K562 (cell line): ENCODE data around the gene BTBD2. TPM values are rescaled to one million over a fixed set of nuclear protein-coding genes. Genes with fewer than 3 reads are reported as not detected.
A peak's percentile ranks its signal among the peaks of the same experiment; 100 is the strongest.

ENCODE experiments used
- BACH1 ChIP-seq: fragments of 200-800 bp; sonication (Bioruptor generic); IDR thresholded peaks from 2 replicates; pipeline ENCODE4 v1.6.1; 2016; ENCODE audit warnings: missing genetic modification characterization, missing compliant biosample characterization
- BCOR ChIP-seq: fragments of 450-650 bp; IDR thresholded peaks from 2 replicates; pipeline ENCODE4 v1.6.1; 2016
- BMI1 ChIP-seq: fragments of 150-350 bp; IDR thresholded peaks from 2 replicates; pipeline ENCODE4 v1.6.1; 2014; ENCODE audit warnings: low read length
- CBFA2T2 ChIP-seq: fragments of 450-650 bp; conservative IDR thresholded peaks from 2 replicates; pipeline ENCODE4 v1.6.1; 2017; ENCODE audit warnings: mild to moderate bottlenecking
- FOXJ3 ChIP-seq: sonication (generic); formaldehyde crosslinking; IDR thresholded peaks from 2 replicates; pipeline ENCODE4 v1.4.0; 2020; ENCODE audit warnings: mild to moderate bottlenecking, missing genetic modification reagents
- HDAC6 ChIP-seq: IDR thresholded peaks from 2 replicates; pipeline ENCODE4 v1.6.1; 2012; ENCODE audit warnings: low read depth, mild to moderate bottlenecking, control low read depth, inconsistent platforms, low read length, moderate library complexity
- NFXL1 ChIP-seq: fragments of 450-650 bp; formaldehyde crosslinking; IDR thresholded peaks from 2 replicates; pipeline ENCODE4 v1.4.0; 2021; ENCODE audit warnings: mild to moderate bottlenecking
- RAD51 ChIP-seq: fragments of 450-650 bp; IDR thresholded peaks from 2 replicates; pipeline ENCODE4 v1.7.1; 2016; ENCODE audit warnings: low read depth, mild to moderate bottlenecking, borderline replicate concordance
- SMAD1 ChIP-seq: fragments of 150-350 bp; IDR thresholded peaks from 2 replicates; pipeline ENCODE4 v1.6.1; 2014; ENCODE audit warnings: low read length, low read depth; ENCODE audit not compliant: partially characterized antibody
- SMAD2 ChIP-seq: fragments of 150-350 bp; IDR thresholded peaks from 2 replicates; pipeline ENCODE4 v1.6.1; 2014; ENCODE audit warnings: low read depth, mild to moderate bottlenecking, low read length
- TEAD1 ChIP-seq, 2 experiments: fragments of 450-650 bp in 1 of 2; sonication (generic) in 1 of 2; formaldehyde crosslinking; IDR thresholded peaks; 2 replicates each; pipeline versions ENCODE4 v1.4.0 to v1.8.0; 2020 to 2022; ENCODE audit warnings: mild to moderate bottlenecking in 2 of 2, missing genetic modification reagents in 1 of 2
- TEAD2 ChIP-seq: fragments of 450-650 bp; IDR thresholded peaks from 2 replicates; pipeline ENCODE4 v1.6.1; 2016; ENCODE audit warnings: missing genetic modification characterization, control low read depth, missing compliant biosample characterization
- ZNF274 ChIP-seq: IDR thresholded peaks from 2 replicates; pipeline ENCODE4 v1.6.1; 2011; ENCODE audit warnings: low read depth, mild to moderate bottlenecking, low read length, moderate library complexity, borderline replicate concordance
- ZNF699 ChIP-seq: fragments of 250-450 bp; sonication (Bioruptor Pico); IDR thresholded peaks from 2 replicates; pipeline ENCODE4 v1.8.0; 2021; ENCODE audit warnings: mild to moderate bottlenecking, moderate library complexity; ENCODE audit not compliant: insufficient replicate concordance
- ZSCAN29 ChIP-seq: fragments of 450-650 bp; IDR thresholded peaks from 2 replicates; pipeline ENCODE4 v1.6.1; 2017
- polyA plus RNA-seq, 8 experiments: library from polyadenylated mRNA; depleted of rRNA in 4 of 8; stranded (reverse) in 5 of 8; unstranded in 3 of 8; fragments of >200 nt; fragmentation: Nextera tagmentation in 2 of 8; fragmentation: Illumina TruSeq in 1 of 8; extraction: Ambion mirVana in 2 of 8; extraction: Trizol in 1 of 8; gene quantifications; 2 replicates each; pipeline versions ENCODE4 v1.2.1 to v1.2.3, GENCODE V29; 2011 to 2014; ENCODE audit warnings: inconsistent platforms in 1 of 8, missing spikeins in 1 of 8
- total RNA-seq, 7 experiments: library from RNA; depleted of rRNA in 6 of 7; stranded (reverse); fragments of >200 nt in 6 of 7; fragmentation: Illumina TruSeq in 2 of 7; extraction: Trizol in 2 of 7; gene quantifications; 2 replicates each; pipeline versions ENCODE4 v1.2.1 to v1.2.3, GENCODE V29; 2011 to 2021; ENCODE audit warnings: low replicate concordance in 1 of 7
- TF ChIP-seq, protein P1 (sequence below), 2 experiments: IDR thresholded peaks; 2 replicates each; pipeline ENCODE4 v1.6.1; 2012; ENCODE audit warnings: improper control_type of control experiment in 2 of 2, low read depth in 2 of 2, low read length in 2 of 2, borderline replicate concordance in 1 of 2
- TF ChIP-seq, protein P2 (sequence below): fragments of 150-350 bp; IDR thresholded peaks from 2 replicates; pipeline ENCODE4 v1.6.1; 2014; ENCODE audit warnings: low read depth, mild to moderate bottlenecking, low read length, borderline replicate concordance
- TF ChIP-seq, protein P3 (sequence below): sonication (generic); formaldehyde crosslinking; IDR thresholded peaks from 2 replicates; pipeline ENCODE4 v1.5.0; 2020; ENCODE audit warnings: missing genetic modification reagents
- TF ChIP-seq, protein P4 (sequence below): fragments of 150-350 bp; conservative IDR thresholded peaks from 2 replicates; pipeline ENCODE4 v1.6.1; 2014; ENCODE audit warnings: low read length

BTBD2 gene
- total and polyA plus RNA-seq, 9 of the 15 experiments (the other 6 are each of a cell fraction or from before 2014, with no cell fraction given): 0.10 to 15.6 (median 6.9) TPM

DNA sequence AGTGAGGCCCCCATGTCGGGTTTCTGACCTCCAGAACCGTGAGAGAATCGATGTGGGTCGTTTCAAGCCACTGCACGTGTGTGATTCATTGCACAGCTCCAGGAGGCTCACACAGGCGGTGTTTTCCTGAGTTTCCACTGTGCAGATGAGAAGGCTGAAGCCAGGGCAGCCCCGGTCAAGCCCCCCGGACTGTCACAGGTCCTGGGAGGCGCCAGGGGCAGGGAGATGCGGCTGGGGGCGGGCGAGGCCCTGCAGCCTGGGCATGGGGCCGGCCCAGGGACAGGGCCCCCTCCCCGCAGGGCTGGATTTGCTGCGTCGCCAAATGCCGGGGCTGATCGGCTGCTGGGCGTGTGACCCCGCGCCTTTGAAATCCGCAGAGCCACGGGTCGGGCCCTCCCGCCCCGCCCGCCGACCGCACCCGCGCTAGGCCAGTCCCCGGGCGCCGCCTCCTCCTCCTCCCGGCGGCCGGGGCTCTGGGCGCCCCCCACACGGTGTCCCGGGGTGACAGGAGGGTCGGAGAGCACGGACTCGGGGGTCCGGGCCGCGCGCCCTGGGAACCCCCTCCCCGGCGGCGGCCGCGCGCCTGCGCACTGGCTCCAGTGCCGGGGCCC is 45.5 kb upstream of the BTBD2 start (continued):
- TF ChIP-seq ZNF699 (CRISPR knock-in tag) (no peak), SMAD1 (peak; percentile 22), BCOR (no peak), SMAD2 (no peak), ZSCAN29 (no peak), ZNF274 (no peak), TEAD2 (no peak), BACH1 (tag) (no peak; the same call in 1 of the 2 replicates), NFXL1 (CRISPR knock-in tag) (no peak), BMI1 (no peak), FOXJ3 (CRISPR knock-in tag) (no peak), RAD51 (no peak), TEAD1 (CRISPR knock-in tag; IDR thresholded peaks at IDR 0.05) (peak in 1 of 2 experiments; percentile 50; a peak in 2 of 4 replicates), CBFA2T2 (no peak), HDAC6 (no peak)
- TF ChIP-seq, protein P1, sequence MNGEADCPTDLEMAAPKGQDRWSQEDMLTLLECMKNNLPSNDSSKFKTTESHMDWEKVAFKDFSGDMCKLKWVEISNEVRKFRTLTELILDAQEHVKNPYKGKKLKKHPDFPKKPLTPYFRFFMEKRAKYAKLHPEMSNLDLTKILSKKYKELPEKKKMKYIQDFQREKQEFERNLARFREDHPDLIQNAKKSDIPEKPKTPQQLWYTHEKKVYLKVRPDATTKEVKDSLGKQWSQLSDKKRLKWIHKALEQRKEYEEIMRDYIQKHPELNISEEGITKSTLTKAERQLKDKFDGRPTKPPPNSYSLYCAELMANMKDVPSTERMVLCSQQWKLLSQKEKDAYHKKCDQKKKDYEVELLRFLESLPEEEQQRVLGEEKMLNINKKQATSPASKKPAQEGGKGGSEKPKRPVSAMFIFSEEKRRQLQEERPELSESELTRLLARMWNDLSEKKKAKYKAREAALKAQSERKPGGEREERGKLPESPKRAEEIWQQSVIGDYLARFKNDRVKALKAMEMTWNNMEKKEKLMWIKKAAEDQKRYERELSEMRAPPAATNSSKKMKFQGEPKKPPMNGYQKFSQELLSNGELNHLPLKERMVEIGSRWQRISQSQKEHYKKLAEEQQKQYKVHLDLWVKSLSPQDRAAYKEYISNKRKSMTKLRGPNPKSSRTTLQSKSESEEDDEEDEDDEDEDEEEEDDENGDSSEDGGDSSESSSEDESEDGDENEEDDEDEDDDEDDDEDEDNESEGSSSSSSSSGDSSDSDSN (IDR thresholded peaks at IDR 0.05; ENCODE audit: borderline replicate concordance in 1 of 2, low read depth in 2 of 2, low read length in 2 of 2): peak in 1 of 2 experiments; percentile 79; a peak in 1 of 4 replicates
- TF ChIP-seq, protein P2, sequence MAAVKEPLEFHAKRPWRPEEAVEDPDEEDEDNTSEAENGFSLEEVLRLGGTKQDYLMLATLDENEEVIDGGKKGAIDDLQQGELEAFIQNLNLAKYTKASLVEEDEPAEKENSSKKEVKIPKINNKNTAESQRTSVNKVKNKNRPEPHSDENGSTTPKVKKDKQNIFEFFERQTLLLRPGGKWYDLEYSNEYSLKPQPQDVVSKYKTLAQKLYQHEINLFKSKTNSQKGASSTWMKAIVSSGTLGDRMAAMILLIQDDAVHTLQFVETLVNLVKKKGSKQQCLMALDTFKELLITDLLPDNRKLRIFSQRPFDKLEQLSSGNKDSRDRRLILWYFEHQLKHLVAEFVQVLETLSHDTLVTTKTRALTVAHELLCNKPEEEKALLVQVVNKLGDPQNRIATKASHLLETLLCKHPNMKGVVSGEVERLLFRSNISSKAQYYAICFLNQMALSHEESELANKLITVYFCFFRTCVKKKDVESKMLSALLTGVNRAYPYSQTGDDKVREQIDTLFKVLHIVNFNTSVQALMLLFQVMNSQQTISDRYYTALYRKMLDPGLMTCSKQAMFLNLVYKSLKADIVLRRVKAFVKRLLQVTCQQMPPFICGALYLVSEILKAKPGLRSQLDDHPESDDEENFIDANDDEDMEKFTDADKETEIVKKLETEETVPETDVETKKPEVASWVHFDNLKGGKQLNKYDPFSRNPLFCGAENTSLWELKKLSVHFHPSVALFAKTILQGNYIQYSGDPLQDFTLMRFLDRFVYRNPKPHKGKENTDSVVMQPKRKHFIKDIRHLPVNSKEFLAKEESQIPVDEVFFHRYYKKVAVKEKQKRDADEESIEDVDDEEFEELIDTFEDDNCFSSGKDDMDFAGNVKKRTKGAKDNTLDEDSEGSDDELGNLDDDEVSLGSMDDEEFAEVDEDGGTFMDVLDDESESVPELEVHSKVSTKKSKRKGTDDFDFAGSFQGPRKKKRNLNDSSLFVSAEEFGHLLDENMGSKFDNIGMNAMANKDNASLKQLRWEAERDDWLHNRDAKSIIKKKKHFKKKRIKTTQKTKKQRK: no peak
- TF ChIP-seq, protein P3, sequence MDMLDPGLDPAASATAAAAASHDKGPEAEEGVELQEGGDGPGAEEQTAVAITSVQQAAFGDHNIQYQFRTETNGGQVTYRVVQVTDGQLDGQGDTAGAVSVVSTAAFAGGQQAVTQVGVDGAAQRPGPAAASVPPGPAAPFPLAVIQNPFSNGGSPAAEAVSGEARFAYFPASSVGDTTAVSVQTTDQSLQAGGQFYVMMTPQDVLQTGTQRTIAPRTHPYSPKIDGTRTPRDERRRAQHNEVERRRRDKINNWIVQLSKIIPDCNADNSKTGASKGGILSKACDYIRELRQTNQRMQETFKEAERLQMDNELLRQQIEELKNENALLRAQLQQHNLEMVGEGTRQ (CRISPR knock-in tag): peak; percentile 39; the same call in 1 of the 2 replicates
- TF ChIP-seq, protein P4, sequence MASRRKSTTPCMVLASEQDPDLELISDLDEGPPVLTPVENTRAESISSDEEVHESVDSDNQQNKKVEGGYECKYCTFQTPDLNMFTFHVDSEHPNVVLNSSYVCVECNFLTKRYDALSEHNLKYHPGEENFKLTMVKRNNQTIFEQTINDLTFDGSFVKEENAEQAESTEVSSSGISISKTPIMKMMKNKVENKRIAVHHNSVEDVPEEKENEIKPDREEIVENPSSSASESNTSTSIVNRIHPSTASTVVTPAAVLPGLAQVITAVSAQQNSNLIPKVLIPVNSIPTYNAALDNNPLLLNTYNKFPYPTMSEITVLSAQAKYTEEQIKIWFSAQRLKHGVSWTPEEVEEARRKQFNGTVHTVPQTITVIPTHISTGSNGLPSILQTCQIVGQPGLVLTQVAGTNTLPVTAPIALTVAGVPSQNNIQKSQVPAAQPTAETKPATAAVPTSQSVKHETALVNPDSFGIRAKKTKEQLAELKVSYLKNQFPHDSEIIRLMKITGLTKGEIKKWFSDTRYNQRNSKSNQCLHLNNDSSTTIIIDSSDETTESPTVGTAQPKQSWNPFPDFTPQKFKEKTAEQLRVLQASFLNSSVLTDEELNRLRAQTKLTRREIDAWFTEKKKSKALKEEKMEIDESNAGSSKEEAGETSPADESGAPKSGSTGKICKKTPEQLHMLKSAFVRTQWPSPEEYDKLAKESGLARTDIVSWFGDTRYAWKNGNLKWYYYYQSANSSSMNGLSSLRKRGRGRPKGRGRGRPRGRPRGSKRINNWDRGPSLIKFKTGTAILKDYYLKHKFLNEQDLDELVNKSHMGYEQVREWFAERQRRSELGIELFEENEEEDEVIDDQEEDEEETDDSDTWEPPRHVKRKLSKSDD: no peak
